ENCODE data around the gene EARS2.
A peak's percentile ranks its signal among the peaks of the same experiment; 100 is the strongest.

The EARS2 gene

DNA sequence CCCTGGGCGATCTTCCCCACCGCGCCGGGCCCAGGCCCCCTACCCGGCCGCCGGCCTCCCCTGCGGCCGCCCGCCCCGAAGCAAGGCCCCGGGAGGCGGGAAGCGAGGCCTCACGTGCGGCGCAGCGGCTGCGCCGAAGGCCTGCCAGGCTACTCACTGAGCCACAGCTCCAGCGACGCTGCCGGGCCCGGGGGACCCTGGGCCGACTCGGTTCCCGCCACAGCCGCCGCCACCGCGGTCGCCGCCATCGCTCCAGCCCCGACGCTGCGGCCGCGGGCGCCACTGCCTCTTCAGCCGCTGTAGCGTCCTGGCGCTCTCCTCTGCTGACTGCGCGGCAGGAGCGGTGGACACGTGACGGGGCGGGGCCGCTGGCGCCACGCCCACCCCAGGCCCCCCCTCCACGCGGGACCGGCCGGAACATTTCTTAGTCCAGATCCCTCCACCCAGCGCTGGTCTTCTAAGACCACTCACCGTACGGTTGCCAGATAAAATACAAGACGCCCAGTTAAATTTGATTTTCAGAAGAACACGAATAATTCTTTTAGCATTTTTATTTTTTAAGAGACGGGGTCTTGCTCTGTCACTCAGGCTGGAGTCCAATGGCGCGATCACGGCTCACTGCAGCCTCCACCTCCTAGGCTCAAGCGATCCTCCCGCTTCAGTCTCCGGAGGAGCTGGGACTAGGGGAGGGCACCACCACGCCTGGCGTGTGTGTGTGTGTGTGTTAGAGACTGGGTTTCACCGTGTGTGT lies 46.8 kb downstream of the EARS2 start, which contains the start of gene GGA2:
Gene GGA2, minus strand, starts transcription at position 331 of the 751 bp plus-strand sequence. Its CDS starts 83 bp downstream, at position 248.
- peak; percentile 83 for DNase-seq
- H3K4me1 ChIP-seq (ENCODE audit: low read length), result 0 out of 2 replicates have a peak, but pooled peaks cover 5% of the 10 kb centered on the region
- H3K79me2 ChIP-seq (ENCODE audit: low read length), result peaks cover 53% of the 10 kb centered on the region
- no peaks in the 10 kb centered on the region for H3K36me3 ChIP-seq (replicated peaks; ENCODE audit: insufficient read depth, low read length)
- H3K9me3 ChIP-seq (replicated peaks; ENCODE audit: insufficient read depth, low read length), result no peaks in the 10 kb centered on the region
- H3F3A ChIP-seq (ENCODE audit: insufficient read depth, low read length), result peaks cover 9% of the 10 kb centered on the region; the same call in 1 of the 2 replicates
- H3K4me2 ChIP-seq (ENCODE audit: low read depth, low read length), result peak within 1 kb of the TSS; percentile 93
- H3K9ac ChIP-seq (ENCODE audit: low read length), result peak within 1 kb of the TSS; percentile 57
- TF ChIP-seq EZH2phosphoT487 (IDR thresholded peaks at IDR 0.05; ENCODE audit: low read length) (no peak), EZH2 (optimal IDR thresholded peaks at IDR 0.05; ENCODE audit: low read depth, low read length) (no peak)
- TF ChIP-seq, protein P1, sequence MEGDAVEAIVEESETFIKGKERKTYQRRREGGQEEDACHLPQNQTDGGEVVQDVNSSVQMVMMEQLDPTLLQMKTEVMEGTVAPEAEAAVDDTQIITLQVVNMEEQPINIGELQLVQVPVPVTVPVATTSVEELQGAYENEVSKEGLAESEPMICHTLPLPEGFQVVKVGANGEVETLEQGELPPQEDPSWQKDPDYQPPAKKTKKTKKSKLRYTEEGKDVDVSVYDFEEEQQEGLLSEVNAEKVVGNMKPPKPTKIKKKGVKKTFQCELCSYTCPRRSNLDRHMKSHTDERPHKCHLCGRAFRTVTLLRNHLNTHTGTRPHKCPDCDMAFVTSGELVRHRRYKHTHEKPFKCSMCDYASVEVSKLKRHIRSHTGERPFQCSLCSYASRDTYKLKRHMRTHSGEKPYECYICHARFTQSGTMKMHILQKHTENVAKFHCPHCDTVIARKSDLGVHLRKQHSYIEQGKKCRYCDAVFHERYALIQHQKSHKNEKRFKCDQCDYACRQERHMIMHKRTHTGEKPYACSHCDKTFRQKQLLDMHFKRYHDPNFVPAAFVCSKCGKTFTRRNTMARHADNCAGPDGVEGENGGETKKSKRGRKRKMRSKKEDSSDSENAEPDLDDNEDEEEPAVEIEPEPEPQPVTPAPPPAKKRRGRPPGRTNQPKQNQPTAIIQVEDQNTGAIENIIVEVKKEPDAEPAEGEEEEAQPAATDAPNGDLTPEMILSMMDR (IDR thresholded peaks at IDR 0.05; ENCODE audit: low read length), result no peak
- no peaks in the 10 kb centered on the region for H3K27me3 ChIP-seq (replicated peaks; ENCODE audit: insufficient read depth, low read length)
- peak within 1 kb of the TSS; percentile 93 for H2AFZ ChIP-seq (ENCODE audit: low read length)
- H3K4me3 ChIP-seq (ENCODE audit: low read length), result peak within 1 kb of the TSS; percentile 87
- H4K20me1 ChIP-seq (ENCODE audit: insufficient read depth, low read length), result peaks cover 13% of the 10 kb centered on the region
- no peak within 1 kb of the TSS for H3K27ac ChIP-seq (ENCODE audit: low read length)
- no peaks in the 10 kb centered on the region for H3K9me2 ChIP-seq (replicated peaks; ENCODE audit: insufficient read depth, low read length)

DNA sequence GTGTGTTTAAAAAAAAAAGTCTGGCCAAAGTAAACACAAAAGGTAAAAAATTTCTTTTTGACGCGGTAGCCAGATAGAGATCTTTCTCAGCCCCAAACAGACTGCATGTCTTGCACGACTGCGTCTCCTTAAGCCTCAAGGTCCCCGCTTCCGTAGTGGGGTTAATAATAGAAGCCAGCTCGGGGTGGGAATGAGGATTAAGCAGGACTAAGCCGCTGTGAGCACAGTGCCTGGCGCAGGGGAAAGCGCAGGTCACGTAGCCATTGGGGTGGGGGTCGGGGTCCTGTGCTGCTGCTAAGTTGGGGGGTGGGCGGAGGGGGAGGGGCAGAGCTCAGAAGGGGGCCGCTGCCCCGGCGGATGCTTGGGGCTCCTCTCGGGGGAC lies 47.4 kb downstream of the EARS2 start:
- DNase-seq, result peak; percentile 36

DNA sequence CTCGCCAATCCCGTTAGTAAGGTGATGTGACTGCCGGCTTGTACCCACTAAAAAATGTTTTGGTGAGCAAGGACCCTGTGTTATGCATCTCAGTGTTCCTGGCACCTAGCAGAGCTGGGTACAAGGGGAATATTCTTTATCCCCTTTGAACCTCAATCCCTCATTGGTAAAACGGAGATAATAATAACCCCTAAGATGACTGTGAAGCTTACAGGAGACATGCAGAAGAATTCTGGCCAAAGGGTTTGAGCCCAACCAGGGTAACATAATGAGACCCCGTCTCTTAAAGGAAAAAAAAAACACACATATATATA lies 47.8 kb downstream of the EARS2 start:
- Histone ChIP-seq H3K27me3 (replicated peaks; ENCODE audit: insufficient read depth, low read length) (no peaks in the 10 kb centered on the region), H3K27ac (ENCODE audit: low read length) (no peak overlapping the region), H3K36me3 (replicated peaks; ENCODE audit: insufficient read depth, low read length) (no peaks in the 10 kb centered on the region), H3K9me2 (replicated peaks; ENCODE audit: insufficient read depth, low read length) (no peaks in the 10 kb centered on the region), H3F3A (ENCODE audit: insufficient read depth, low read length) (peaks cover 9% of the 10 kb centered on the region; the same call in 1 of the 2 replicates), H4K20me1 (ENCODE audit: insufficient read depth, low read length) (peaks cover 21% of the 10 kb centered on the region), H3K79me2 (ENCODE audit: low read length) (peaks cover 62% of the 10 kb centered on the region), H3K9ac (ENCODE audit: low read length) (peak overlapping the region; percentile 57), H3K4me3 (ENCODE audit: low read length) (peak overlapping the region; percentile 87), H3K4me2 (ENCODE audit: low read depth, low read length) (peak overlapping the region; percentile 93), H3K9me3 (replicated peaks; ENCODE audit: insufficient read depth, low read length) (no peaks in the 10 kb centered on the region), H3K4me1 (ENCODE audit: low read length) (0 out of 2 replicates have a peak, but pooled peaks cover 5% of the 10 kb centered on the region), H2AFZ (ENCODE audit: low read length) (0 out of 2 replicates have a peak overlapping the region, but pooled peaks have one; percentile 4)
- TF ChIP-seq, protein P1 (IDR thresholded peaks at IDR 0.05; ENCODE audit: low read length), result no peak
- no peak for TF ChIP-seq EZH2 (optimal IDR thresholded peaks at IDR 0.05; ENCODE audit: low read depth, low read length)
- TF ChIP-seq EZH2phosphoT487 (IDR thresholded peaks at IDR 0.05; ENCODE audit: low read length), result no peak
- DNase-seq, result no peak

More for the DNA sequence above, 47.4 kb downstream of the EARS2 start:
- Histone ChIP-seq H3F3A (ENCODE audit: insufficient read depth, low read length) (peaks cover 9% of the 10 kb centered on the region; the same call in 1 of the 2 replicates), H3K4me3 (ENCODE audit: low read length) (peak overlapping the region; percentile 87), H2AFZ (ENCODE audit: low read length) (no peak overlapping the region), H3K4me1 (ENCODE audit: low read length) (0 out of 2 replicates have a peak, but pooled peaks cover 5% of the 10 kb centered on the region), H3K36me3 (replicated peaks; ENCODE audit: insufficient read depth, low read length) (no peaks in the 10 kb centered on the region), H3K9me3 (replicated peaks; ENCODE audit: insufficient read depth, low read length) (no peaks in the 10 kb centered on the region), H3K27me3 (replicated peaks; ENCODE audit: insufficient read depth, low read length) (no peaks in the 10 kb centered on the region), H3K9me2 (replicated peaks; ENCODE audit: insufficient read depth, low read length) (no peaks in the 10 kb centered on the region), H4K20me1 (ENCODE audit: insufficient read depth, low read length) (peaks cover 17% of the 10 kb centered on the region), H3K9ac (ENCODE audit: low read length) (peak overlapping the region; percentile 57), H3K27ac (ENCODE audit: low read length) (no peak overlapping the region), H3K4me2 (ENCODE audit: low read depth, low read length) (peak overlapping the region; percentile 93), H3K79me2 (ENCODE audit: low read length) (peaks cover 59% of the 10 kb centered on the region)
- no peak for TF ChIP-seq EZH2phosphoT487 (IDR thresholded peaks at IDR 0.05; ENCODE audit: low read length)
- TF ChIP-seq, protein P1 (IDR thresholded peaks at IDR 0.05; ENCODE audit: low read length), result no peak
- TF ChIP-seq EZH2 (optimal IDR thresholded peaks at IDR 0.05; ENCODE audit: low read depth, low read length), result no peak
